SK-N-DZ (cell line): ENCODE measurements around the gene ZNF493. TPM values are rescaled to one million over a fixed set of nuclear protein-coding genes. Genes with fewer than 3 reads are reported as not detected.

Experiments used
- DNase-seq: peaks from one replicate; pipeline ENCODE4 v3.0.0-alpha.2; 2015; ENCODE audit warnings: low spot score
- polyA plus RNA-seq, 2 experiments: library from polyadenylated mRNA; depleted of rRNA; stranded (reverse); fragments of >200 nt; gene quantifications; 2 replicates each; pipeline ENCODE4 v1.2.3, GENCODE V29; 2014

Gene ZNF493
- polyA plus RNA-seq (2014; cell fraction: cytosol; rRNA removed): 16.5 and 23.8 TPM in 2 replicates
- polyA plus RNA-seq (2014; cell fraction: nucleus; rRNA removed): 35.7 and 40.8 TPM in 2 replicates

DNA sequence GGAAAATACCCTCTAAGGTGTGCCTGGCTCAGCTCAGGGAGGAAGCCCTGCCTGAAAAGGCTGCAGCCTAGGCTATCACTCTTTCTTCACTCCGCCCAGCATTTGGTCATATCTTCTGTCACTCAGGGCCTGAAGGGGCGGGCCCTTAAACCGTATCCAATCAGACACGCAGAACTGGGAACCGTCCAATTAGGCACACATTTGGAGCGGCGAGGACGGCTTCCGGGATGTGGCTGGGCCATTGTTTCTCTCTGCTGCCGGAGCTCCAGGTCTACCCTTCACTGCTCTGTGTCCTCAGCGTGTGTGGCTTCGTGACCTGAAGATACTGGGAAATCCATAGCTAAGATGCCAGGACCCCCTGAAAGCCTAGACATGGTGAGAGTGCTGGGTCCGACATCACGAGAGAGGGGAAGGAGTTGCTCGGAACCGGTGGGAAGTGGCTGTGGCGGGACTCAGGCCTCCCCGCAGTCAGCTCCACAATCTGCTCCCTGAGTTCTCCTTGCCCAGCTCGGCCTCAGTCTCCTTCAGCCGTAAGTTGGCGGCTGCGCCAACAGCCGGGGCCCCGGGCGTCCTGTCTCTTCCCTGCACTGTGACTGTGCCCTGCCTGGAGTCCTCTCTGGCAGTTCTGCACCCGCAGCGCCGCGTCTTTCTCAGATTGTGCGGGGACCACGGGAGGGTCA lies at the start of gene ZNF493:
ZNF493 (plus strand) TSS at position 241 of the 680 bp plus-strand sequence; CDS start at position 346, 105 bp downstream.
- DNase-seq: peak; percentile 96

- no peak for DNase-seq
These were observed 44.1 kb upstream of the ZNF493 start for GRCh38 chr19:21352830-21353229.

GRCh38 chr19:21358768-21359451 lies 38.0 kb upstream of the ZNF493 start, which contains the start of gene ZNF738:
TSS of gene ZNF738 (plus strand) at chr19:21359000. CDS start at chr19:21359141, 141 bp downstream.
- DNase-seq: peak; percentile 97

DNA sequence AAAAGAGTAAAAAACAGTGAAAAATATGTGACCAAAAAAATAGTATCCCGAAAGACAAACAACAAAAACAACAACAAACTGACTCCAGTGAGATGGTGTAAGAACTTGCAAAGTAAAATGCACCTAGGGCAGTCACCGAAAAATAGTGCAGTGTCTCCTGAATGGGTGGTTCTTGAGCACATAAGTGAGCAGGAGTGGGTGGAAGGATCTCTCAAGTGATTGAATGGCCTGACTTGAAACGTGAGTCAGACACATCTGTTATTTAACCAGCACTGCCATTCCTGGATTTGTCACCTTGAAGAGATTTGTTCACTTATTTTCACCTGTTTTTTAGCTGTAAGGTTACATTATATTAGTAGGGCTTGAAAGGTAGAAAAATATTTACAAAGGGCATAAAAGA lies 34.6 kb upstream of the ZNF493 start:
- DNase-seq: no peak

DNA sequence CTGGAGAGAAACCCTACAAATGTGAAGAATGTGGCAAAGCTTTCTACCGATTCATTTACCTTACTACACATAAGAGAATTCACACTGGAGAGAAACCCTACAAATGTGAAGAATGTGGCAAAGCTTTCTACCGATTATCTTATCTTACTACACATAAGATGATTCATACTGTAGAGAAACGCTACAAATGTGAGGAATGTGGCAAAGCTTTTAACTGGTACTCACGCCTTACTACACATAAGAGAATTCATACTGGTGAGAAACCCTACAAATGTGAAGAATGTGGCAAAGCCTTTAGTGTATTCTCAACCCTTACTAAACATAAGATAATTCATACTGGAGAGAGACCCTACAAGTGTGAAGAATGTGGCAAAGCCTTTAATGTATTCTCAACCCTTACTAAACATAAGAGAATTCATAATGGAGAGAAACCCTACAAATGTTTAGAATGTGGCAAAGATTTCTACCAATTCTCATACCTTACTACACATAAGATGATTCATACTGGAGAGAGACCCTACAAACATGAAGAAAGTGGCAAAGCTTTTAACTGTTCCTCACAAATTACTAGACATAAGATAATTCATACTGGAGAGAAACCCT lies 12.9 kb upstream of the ZNF493 start:
- DNase-seq: no peak

GRCh38 chr19:21396121-21396520 lies 812 bp upstream of the ZNF493 start:
- no peak for DNase-seq

GRCh38 chr19:21398851-21399250 lies 1.9 kb downstream of the ZNF493 start:
- no peak for DNase-seq

- DNase-seq: no peak
These were observed 5.5 kb downstream of the ZNF493 start for GRCh38 chr19:21402303-21402985.

- DNase-seq: no peak
These were observed 13.2 kb downstream of the ZNF493 start for GRCh38 chr19:21410166-21410565.

- DNase-seq: no peak
These were observed 25.3 kb downstream of the ZNF493 start for GRCh38 chr19:21422244-21422643.

DNA sequence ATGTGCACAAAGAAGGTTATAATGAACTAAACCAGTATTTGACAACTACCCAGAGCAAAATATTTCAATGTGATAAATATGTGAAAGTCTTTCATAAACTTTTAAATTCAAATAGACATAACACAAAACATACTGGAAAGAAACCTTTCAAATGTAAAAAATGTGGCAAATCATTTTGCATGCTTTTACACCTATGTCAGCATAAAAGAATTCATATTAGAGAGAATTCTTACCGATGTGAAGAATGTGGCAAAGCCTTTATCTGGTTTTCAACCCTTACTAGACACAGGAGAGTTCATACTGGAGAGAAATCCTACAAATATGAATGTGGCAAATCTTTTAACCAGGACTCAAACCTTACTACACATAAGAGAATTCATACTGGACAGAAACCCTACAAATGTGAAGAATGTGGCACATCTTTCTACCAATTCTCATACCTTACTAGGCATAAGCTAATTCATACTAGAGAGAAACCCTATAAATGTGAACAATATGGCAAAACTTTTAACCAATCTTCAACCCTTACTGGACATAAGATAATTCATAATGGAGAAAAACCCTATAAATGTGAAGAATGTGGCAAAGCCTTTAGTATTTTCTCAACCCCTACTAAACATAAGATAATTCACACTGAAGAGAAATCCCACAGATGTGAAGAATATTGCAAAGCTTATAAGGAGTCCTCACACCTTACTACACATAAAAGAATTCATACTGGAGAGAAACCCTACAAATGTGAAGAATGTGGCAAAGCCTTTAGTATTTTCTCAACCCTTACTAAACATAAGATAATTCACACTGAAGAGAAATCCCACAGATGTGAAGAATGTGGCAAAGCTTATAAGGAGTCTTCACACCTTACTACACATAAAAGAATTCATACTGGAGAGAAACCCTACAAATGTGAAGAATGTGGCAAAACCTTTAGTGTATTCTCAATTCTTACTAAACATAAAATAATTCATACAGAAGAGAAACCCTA lies 26.4 kb downstream of the ZNF493 start:
- DNase-seq: no peak

DNA sequence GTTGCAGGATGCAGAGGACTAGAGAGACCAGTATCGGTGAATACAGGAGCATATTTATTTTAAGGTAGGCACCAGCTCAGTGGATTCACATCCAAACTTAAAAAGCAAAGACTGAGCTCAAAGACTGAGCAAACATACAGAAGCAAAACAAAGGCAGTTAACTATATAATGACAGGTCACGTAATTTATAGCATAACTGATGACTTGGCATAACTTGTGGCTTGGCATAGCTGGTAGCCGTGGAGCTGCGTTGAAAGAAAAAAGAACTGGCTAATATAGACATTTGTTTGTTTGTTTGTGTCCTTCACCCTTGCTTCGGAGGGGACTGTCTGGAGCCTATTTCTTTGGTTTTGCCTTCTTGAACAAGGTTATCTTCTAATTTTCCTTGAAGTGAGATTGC lies 33.7 kb downstream of the ZNF493 start:
- DNase-seq: no peak

DNA sequence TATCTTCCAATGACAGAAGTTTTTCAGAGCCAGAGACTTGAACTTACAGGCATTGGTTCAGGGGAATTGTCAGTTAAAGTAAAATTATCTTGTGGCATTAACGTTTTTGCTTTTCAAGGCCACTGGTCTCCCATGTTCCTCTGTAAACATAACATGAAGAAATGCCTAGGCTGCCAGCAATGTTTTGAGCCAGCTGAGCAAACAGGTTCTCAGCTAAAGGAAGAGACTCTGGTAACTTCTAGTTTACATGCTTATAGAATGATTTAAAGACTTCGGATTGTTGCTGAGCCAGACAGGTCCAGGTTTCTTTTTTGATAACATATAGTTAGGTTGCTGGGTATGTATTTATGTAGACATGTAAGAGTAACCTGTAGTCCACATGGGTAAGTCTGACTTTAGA lies 35.7 kb downstream of the ZNF493 start:
- no peak for DNase-seq

DNA sequence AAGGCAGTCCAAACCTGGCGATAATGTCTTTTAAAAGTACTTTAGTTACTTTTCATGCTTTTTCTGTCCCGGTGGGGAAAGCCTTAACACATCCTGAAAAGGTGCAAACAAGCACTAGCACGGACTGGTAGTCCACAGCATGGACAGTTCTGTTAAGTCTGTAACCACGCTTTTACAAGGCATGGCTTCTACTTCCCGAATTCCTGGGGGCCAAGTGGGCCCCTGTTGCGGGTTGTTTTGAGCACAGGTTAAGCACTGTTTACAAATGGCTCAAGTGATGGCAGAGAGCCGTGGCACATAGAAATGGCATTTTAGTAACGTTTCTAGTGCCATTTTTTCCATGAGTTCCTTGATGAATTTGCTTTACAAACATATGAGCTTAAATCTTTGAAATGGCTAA lies 37.6 kb downstream of the ZNF493 start:
- DNase-seq: no peak

DNA sequence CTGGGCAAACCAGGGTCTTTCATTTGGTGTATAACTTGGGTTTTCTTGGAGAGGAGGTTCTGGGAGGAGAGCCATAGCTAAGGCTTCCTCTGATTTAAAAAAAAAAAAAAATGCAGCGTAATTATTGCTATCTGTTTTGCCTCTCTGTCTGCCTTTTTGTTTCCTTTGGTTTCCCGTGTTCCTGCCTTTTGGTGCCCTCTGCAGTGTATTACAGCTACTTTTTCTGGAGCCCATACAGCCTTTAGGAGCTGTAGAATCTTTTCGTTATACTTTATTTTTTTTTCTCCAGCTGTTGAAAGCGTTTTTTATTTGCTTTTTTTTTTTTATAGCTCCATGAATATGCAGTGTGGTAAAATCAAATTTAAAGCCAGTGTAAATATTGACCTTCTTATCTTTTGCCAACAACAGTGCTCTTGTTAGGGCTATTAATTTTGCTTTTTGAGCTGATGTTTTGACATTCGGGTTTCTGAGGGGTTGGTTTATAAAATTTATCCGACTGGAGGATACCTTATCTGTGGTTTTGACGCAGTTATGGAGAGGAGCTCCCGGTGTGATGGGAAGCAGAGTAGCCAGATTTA lies 38.1 kb downstream of the ZNF493 start:
- DNase-seq: no peak

GRCh38 chr19:21439201-21439751 lies 42.3 kb downstream of the ZNF493 start:
- no peak for DNase-seq

DNA sequence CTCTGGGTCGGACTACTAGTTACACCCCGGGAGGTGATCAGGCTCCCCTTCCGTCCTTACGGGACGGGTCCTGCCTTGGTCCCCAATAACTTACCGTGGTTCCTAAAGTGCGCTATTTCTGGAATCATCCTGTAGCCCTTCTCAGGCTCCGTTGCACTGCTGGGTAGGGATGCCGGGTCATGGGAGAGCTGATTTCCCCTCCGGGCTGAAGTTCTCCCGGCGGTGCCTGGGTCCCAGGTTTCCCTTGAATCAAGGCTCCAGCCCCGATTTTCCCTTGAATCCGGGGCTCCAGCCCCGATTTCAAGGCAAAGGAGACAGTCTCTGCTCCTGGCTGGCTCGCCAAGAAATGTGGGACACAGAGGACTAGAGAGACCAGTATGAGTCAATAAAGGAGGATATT lies 43.4 kb downstream of the ZNF493 start:
- no peak for DNase-seq

DNA sequence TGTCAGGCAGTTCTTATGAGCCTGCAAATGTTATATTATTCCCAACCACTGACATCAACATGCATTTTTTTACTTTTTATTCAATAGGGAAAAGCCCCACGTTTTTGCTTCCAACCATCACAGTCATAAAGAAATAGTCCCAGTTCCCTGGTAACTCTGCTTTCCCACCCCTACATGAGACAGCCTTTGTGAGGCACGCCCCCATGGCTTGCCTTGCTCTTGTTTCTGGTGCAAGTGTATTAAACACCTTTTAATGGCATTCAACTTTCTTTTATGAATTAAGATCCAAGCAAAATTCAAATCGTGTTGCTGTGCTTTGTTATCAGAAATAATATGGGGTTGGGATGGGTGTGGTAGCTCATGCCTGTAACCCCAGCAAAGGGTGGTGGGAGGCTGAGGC lies 54.3 kb downstream of the ZNF493 start:
- DNase-seq: no peak

DNA sequence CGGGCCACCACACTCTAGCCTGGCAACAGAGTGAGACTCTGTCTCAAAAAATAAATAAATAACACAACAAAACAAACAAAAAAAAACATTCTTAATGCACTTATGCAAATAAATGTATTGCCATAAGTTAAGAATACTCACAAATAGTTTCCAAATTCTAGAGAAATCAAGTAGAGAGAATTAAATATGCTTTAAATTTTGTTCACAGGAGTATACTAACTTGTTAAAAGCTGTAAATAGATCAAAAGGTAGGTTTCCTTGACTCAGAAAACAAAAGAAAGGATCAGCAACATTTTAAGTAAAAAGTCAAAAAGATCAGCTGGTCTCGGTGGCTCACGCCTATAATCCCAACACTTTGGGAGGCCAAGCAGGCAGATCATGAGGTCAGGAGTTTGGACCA lies 58.0 kb downstream of the ZNF493 start:
- DNase-seq: no peak

DNA sequence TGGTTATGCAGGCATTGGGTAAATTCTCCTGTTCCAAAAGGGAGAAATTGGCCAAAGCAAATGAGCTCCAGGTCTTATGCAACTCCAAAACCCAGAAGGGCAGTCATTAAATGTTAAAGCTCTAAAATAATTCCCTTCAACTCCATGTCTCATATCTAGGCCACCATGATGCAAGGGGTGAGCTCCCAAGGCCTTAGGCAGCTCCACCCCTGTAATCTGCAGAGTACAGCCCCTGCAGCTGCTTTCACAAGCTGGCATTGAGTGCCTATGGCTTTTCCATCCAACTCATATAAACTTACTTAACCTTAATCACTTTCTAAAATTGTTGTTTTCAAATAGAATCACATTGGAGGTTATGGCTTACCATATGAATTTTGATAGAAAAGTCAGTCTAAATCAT lies 63.8 kb downstream of the ZNF493 start:
- DNase-seq: no peak
